Fibroblast of villous mesenchyme (primary cell): ENCODE data around the gene NFYB. TPM values are rescaled to one million over a fixed set of nuclear protein-coding genes. Genes with fewer than 3 reads are reported as not detected.
"Not testable (repeated sequence)": the region's sequence is repeated elsewhere in the genome, so short reads cannot be mapped to it uniquely, and the experiment has no call there.

Source experiments
- DNase-seq: peaks from one replicate; pipeline ENCODE4 v3.0.0-alpha.2; 2010; ENCODE audit warnings: low read depth
- H3K4me3 ChIP-seq: 2 replicates; pipeline ENCODE4 v1.5.1; 2011; ENCODE audit warnings: low read depth, mild to moderate bottlenecking, low read length
- CTCF ChIP-seq: IDR thresholded peaks from 2 replicates; pipeline ENCODE4 v1.5.1; 2012; ENCODE audit warnings: low read depth, mild to moderate bottlenecking, low read length; ENCODE audit not compliant: insufficient read depth
- total RNA-seq: library from RNA; depleted of rRNA; stranded (reverse); fragments of >200 nt; gene quantifications from 2 replicates; pipeline ENCODE4 v1.2.3, GENCODE V29; 2012

The NFYB gene
- total RNA-seq, 1 donor: 28.5 TPM

DNA sequence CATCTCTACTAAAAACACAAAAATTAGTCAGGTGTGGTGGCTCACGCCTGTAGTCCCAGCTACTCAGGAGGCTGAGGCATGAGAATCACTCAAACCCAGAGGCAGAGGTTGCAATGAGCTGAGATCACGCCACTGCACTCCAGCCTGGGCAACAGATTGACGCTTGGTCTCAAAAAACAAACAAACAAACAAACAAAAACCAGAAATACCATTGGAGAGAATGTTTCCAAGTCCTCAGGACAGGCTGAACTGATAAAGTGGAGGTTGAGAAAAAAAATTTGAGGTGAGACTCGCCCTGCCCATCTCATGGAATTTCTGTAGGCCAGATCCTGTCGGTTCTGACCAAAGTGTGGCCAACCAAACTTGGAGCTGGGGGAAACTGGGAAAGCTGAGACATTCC lies 30.6 kb upstream of the NFYB start:
- no peak for TF ChIP-seq CTCF
- H3K4me3 ChIP-seq: no peak overlapping the region
- DNase-seq: no peak

DNA sequence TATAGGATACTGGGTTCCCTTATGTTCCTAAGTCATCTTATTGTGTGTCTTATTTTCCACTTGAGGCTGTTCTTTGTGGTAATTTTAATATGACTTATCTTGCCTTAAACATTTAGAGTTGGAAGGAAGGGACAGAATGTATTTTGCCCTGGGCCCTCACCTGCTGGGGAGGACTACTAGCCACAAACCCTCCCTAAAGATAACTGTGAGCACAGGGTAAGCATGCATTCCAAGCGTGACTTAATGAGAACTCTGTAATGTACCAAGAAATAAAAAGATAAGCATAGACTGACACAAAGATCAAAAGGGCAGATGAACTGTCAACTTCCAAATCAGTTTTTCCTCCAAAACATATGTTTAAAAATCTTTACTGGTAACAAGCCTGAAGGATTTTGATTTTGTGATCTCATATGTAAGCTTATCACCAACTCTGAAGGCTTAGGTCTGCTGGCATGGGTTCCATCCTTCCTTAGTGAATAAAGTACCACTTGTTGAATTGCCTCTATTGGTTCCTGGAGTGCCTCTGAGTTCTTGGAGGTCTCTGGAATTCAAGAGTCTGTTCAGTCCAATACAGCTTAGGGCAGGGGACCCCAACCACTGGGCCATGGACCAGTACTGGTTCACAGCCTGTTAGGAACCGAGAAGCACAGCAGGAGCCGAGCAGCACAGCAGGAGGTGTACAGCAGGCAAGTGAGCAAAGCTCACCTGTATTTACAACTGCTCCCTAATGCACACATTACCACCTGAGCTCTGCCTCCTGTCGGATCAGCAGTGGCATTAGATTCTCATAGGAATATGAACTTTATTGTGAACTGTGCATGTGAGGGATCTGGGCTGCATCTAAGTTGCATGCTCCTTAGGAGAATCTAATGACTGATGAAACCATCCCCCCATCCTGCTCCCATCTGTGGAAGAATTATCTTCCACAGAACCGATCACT lies 29.8 kb upstream of the NFYB start:
- TF ChIP-seq CTCF: no peak
- DNase-seq: no peak

GRCh38 chr12:104166465-104166864 lies 28.5 kb upstream of the NFYB start:
- TF ChIP-seq CTCF: no peak
- H3K4me3 ChIP-seq: no peak overlapping the region
- DNase-seq: peak; percentile 43

More for the DNA sequence above, 29.8 kb upstream of the NFYB start:
- no peak overlapping the region for H3K4me3 ChIP-seq

DNA sequence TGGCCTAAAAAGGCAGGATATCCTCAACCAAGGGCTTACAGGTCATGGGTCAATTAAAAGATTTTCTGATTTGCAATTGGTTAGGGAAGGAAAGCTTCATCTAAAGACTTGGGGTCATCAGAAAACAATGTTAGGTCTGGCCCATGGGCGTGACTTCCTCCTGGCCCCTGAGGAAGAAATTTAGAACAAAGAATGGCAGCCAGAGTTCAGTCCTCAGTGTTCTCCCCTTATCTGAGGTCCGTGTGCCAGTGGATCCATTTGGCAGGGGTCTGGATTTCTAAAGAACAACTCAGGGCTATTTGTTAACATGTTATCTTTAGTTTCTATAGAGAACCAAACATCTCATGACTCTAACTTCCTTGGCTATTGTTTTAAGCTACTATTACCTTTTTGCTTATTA lies 27.8 kb upstream of the NFYB start:
- H3K4me3 ChIP-seq: no peak overlapping the region
- no peak for DNase-seq
- no peak for TF ChIP-seq CTCF

- no peak overlapping the region for H3K4me3 ChIP-seq
- no peak for TF ChIP-seq CTCF
- no peak for DNase-seq
Measured at GRCh38 chr12:104164634-104165033, 26.6 kb upstream of the NFYB start.

DNA sequence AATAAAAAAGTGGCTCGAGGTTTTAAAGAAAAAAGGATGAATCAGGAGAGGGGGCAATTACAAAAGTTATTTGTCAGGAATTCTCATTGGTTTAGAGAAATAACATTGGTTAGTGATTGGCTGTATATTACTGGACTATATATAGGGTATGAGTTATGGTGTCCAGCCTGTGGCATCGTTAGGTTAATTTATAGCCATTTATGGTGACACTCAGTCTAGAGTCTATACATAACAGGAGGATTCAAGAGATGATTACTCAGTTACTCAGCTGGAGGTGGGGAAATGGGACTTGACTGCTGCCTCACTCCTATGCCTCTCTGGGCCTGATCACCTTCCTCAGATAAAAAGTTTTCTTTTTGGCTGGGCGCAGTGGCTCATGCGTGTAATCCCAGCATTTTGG lies 25.6 kb upstream of the NFYB start:
- no peak for DNase-seq
- no peak for TF ChIP-seq CTCF
- no peak overlapping the region for H3K4me3 ChIP-seq

DNA sequence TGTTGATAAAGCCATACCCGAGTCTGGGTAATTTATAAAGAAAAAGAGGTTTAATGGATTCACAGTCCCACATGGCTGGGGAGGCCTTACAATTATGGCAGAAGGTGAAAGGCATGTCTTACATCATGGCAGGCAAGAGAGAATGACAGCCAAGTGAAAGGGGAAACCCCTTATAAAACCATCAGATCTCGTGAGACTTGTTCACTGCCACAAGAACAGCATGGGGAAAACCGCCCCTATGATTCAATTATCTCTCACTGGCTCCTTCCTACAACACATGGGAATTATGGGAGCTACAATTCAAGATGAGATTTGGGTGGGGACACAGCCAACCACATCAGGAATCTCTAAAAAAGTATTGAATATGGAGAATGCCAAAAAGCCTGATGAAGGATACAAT lies 25.0 kb upstream of the NFYB start:
- not testable (repeated sequence) for DNase-seq, H3K4me3 ChIP-seq
